ENCODE measurements around the gene DOK4.
"Not testable (repeated sequence)": the region's sequence is repeated elsewhere in the genome, so short reads cannot be mapped to it uniquely, and the experiment has no call there.

Gene DOK4

DNA sequence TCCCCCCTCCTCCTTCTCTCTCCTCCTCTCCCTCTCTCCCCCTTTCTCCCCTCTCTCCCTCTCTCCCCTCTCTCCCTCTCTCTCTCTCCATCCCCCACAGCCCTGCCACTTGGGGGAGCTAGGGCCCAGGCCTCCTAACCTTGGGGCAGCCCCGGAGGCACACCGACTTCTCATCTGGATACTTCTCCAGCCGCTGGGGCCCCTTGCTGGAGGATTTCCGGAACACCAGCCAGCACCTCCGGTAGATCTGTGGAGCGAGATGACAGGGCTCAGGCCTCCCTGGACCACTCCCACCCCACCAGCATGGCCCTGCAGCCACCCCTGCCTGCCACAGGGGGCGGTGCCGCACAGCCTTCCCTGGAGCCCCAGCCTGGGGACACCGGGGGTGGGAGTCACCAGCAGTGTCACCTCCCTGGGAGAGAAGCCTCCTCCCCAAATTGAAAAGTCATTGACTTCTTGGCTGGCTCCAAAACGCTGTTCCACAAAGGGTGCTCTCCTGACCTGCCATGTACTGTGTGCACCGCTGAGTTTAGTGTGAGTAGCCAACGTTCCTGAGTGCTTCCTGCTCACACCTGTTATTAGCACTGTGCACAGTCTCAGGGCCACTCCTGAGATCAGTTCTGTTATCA lies 10.5 kb downstream of the DOK4 start:
- no peak for DNase-seq

DNA sequence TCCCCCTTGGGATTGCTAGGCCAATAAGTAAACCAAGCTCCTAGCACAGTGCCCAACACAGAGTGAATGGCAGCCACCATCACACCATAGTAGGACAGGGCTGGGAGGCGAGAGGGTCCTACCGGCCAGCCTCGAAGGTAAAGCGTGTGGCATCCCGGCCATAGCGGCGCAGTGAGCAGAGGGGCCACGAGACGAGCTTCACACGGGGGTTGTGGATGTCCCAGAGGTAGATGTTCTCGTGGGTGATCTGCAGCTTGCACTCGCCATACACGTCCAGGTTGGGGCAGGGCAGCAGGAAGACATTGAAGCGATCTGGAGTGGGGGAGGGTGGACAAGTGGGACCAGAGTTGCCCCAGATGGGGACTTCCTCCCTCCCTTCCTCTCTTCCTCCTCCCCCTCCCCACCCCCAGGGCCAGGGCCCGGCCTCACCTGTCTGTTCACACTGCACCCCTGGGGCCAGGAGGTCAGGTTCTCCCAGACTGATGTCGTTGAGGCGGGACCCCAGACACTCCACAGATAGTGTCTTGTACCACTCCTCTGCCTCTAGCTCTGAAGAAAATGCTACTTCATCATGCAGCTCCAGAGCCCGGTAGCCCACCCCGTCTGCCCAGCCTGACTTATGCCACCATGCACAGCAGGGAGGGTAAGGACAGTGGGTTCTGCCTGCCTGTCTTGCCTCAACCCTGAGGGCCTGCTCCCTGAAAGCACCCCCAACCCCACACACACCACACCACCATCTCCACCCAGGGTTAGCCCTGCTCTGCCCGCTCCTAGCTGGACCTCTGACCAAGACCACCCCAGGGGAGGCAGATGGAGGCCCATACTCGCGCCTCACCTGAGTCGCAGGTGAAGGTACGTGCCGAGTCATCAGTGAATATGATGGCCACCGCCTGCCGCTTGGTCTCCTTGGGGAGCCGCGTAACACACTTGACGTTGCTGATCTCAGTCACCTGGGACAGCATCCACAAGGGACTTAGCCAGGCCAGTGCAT lies 11.3 kb downstream of the DOK4 start:
- no peak for DNase-seq

DNA sequence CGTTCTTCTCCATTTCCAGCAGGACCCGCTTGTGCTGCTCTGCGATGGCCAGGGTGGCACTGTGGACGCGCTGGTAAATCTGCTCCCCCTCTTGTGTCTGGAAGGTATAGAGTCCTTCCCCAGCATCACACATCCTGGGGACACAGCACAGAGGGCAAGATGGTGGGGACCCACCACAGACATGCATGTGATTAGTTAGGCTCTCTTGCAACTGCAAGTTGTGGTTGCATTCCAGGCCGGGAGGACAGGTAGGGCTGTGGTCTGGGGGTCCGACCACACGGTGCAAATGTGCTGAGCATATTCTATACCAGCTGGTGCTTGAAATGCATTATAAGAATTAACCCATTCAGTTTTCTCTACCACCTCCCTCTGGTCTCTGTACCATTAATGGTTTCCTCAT lies 12.4 kb downstream of the DOK4 start:
- no peak for DNase-seq

DNA sequence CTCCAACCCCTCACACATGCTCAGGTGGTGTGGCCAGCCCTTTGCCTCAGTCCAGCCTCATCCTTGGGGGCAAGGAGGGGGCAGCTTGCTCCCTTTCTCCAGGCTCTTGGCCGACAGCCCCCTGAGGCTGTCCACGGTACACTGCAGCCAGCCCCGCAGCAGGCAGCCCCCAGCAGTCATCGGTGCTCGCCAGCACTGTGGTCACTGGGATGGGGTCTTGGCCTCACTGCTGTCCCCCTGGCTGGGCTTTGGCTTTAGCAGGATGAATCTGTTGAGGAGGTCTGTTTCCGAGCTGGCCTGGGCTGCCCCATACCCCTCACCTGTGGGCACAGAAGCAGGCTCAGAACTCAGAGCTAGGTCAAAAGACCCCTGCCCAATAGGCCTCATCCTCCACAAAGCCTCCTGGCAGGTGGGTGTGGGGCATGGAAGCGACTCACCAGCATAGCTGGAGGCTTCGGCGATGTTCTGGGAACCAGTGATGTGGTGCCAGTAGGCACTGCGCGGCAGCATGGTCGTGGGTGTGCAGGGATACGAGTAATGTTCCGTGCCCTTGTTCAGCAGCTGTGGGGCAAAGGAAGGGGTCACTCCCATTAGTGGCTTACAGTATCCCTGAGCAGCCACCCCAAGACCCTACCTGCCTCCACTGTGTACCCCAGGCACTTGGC lies 13.0 kb downstream of the DOK4 start:
- no peak for DNase-seq

DNA sequence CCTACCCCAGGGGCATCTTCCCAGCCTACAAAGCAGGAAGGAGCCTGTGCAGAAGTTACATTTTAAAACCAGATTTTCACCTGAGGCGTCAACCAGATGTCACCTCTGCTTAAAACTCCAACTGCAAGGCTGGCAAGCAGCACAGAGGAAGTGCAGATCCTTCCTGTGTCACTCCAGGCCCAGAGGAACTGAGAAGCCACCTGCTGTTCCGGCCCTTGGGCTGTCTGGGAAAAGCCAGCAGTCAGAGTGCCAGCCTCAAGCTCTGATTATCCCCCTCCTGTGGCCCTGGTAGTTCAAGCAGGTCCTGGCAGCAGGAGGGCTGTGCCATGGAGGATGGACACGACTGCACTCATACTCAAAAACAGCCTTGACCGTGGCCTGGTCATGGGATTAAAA lies 13.6 kb downstream of the DOK4 start:
- DNase-seq: no peak

DNA sequence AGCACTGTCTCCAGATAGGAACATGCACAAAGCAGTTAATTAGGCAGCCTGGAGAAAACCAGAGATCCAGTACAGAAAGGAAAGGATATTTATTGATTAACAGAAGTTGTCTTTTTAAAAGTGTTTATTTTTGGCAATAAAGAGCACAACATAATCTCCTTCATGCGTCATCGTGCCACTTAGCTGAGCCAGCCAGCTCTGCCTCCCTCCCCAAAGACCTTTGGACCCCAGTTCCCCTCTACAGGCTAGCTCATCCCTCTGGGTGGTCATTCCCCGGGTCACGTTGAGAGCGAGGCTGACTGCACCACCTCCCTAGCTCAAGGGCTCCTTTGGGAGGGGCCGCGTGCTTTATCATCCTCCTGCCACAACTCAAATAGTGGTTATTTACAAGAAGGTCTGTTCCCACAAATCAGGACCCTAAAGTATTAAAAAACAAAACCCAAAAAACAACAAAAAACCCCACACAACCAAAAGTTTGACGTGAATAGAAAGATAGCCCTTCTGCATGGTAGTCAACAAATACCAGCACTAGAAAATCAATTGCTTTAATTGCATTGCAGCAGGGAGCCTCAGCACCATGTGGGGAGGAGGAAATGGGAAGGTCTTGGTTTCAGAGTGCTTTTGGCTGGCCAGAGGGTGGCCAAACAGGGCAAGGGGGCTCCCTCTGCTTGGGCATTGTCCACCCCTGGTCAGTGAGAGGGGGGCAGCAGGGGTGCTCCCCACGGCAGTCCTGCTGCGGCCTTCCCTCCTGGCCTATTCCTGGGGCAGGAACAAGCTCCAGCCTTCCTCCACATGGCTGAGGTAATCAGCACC lies 14.2 kb downstream of the DOK4 start:
- DNase-seq: no peak

DNA sequence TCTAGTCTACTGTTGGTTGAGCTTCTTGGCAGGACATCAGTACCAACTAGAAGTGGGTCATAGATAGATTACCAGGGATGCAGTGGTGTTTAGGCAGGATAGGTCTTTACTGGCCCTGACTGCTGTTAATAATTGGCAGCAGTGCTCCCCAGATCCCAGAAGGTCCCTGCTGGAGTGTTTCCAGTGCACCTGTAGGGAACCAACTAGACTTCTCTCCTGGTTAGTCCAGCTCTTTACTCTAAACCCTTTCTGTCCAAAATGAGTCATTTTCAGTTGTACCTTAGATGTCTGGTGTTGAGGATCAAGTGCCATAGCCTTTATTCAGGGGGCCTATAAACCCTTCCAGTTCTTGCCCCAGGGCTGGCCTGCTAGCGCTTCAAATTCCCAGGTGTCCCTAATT lies 15.1 kb downstream of the DOK4 start:
- DNase-seq: no peak

DNA sequence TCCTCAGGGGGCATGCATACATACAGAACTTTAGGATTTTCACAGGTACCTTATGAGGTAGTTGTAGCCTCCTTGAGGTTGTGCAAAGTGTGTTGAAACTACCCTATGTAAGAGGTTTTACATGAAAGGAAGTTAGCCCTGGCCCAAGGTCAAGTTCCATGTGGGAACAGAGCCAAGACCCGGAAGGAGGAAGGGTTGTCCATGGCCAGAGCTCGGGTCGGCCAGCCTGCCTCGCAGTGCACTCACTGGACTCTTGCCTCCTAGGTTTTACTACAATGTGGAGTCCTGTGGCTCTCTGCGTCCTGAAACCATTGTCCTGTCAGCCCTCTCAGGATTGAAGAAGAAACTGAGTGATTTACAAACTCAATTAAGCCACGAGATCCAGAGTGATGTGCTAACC lies 15.6 kb downstream of the DOK4 start:
- no peak for DNase-seq

DNA sequence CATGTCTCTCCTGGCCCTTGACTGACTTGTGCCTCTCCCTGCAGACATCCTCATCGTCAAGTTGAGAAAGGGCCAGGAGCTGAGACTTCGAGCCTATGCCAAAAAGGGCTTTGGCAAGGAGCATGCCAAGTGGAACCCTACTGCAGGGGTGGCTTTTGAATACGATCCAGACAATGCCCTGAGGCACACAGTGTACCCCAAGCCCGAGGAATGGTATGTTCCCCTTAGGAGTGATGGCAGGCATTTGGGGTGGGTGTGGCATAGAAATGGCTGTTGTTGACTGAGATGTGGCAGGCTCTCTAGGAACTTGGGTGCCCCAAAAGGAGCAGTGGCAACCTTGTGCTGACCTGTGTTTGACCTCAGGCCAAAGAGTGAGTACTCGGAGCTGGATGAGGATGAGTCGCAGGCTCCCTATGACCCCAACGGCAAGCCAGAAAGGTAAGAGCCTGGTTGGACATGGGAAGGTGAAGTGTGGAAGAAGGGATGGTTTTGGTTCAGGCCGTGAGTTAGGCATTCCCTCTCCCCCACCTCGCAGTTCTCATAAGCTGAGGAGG lies 16.3 kb downstream of the DOK4 start:
- no peak for DNase-seq

DNA sequence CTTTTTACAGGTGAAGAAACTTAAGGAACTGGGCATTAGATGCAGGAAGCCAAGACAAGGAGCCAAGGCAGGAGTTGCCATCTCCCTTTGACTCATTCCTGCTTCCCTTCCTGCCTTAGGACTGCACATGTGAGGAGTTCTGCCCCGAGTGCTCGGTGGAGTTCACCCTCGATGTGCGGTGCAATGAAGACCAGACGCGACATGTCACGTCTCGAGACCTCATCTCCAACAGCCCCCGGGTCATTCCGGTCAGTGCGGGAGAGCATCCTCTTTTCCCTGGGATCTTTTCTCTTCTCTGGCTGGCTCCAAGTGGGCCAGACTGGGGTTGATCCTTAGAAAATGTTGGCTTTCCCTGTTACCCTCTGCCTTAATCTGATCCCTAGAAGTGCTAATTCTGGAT lies 17.2 kb downstream of the DOK4 start:
- DNase-seq: no peak

DNA sequence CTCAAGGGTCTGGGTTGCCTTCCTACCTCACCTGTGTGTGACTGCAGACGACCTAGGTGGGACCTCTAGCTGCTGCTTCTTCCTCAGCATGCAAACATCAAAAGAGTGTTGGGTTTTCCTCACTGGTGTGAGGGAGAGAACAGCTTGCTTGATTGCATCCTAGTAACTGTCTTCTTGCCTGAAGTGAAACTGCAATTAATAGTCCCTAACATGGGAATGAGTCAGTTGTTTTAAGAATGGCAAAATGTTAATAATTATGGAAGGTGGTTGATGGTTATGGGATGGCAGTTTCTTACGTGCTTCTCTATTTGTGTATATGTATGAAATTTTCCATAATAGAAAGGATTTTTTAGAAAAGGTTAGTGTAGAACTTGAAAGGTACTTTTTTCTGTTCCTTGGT lies 17.9 kb downstream of the DOK4 start:
- peak; percentile 43 for DNase-seq

DNA sequence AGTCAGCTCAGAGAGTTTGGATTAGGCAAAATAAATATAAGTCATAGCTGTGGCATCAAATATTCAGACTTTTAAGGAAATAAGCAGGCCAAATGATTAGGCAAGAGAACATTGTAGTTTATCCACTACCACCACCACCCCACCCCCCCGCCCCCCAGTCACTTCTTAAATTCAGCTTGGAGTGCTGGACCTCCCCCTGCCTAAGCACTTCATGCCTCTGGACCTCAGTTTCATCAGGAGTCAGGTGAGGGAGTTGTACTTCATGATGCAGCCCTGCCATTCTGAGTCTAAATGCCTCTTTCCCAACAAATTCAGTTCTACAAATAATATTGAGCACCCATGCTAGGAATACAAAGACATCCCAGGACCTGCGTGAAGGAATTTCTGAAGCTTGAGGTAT lies 21.8 kb downstream of the DOK4 start:
- no peak for DNase-seq

DNA sequence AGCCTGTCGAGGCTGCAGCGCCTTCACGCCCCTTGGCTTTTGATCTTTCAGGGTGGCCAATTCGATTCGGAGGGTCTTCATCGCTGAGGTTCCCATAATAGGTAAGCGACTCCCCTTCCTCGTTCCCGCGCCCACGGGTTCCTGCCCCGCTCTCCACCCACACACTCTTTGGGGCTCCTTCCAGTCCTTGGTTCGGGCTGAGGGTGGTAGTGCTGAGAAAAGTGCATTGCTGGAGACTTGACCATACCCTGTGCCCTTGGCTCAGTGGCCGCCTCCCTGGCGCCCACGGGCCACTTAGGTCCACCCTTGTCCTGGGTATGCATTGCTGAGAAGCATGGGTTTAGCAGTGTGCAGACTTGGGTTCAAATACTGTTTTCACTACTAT lies 23.3 kb downstream of the DOK4 start:
- no peak for DNase-seq

DNA sequence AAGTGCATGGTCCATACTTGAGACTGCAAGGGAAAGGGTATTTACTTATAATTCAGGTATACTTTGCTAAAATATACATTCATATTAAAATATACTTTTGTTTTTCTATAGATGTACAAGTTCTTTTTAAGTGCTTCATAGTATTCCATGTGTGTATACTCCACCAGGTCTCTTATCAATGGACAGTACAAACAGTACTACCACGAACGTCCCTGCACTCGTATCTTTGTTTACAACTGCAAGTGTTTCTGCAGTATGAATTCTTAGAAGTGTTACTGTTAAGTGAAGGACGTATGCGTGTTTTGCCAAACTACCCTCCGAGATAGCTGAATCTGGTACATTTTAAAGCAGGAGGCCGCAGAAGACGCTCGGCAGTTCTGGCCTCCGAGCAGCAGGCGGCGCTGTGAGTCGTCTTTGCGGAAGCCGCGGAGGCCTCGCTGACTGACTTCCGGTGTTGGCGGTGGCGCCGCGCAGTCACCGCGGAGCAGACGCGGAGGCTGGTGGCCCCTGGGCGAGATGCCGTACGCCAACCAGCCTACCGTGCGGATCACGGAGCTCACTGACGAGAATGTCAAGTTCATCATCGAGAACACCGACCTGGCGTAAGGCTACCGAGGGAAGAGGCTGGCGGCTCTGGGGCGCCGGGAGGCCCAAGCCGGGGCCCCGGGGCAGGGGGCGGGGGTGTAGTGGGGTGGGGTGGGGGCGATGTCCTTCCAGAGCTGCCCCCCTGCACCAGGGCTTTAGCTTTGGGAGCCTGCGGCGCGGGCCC lies 23.9 kb downstream of the DOK4 start, which contains the start of gene POLR2C:
POLR2C (plus strand) TSS at position 471 of the 769 bp plus-strand sequence; CDS start at position 517, 46 bp downstream.
- DNase-seq: peak; percentile 52

DNA sequence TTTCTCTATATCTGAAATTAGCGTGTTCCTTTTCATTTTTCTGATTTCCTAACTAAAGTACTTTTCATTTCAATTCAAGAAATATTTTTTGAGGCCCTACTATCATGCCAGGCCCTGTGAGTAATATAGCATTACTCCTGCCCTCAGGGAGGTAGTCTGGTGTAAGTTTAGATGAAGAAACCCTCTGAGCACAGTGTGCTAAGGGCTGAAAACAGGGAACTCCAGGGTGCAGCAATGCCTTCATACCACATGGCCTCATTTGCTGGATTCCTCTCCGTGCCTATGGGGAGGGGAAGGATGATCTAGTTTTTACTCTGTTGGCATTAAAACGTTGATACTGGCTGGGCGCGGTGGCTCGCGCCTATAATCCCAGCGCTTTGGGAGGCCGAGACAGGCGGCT lies 34.3 kb downstream of the DOK4 start:
- no peak for DNase-seq

DNA sequence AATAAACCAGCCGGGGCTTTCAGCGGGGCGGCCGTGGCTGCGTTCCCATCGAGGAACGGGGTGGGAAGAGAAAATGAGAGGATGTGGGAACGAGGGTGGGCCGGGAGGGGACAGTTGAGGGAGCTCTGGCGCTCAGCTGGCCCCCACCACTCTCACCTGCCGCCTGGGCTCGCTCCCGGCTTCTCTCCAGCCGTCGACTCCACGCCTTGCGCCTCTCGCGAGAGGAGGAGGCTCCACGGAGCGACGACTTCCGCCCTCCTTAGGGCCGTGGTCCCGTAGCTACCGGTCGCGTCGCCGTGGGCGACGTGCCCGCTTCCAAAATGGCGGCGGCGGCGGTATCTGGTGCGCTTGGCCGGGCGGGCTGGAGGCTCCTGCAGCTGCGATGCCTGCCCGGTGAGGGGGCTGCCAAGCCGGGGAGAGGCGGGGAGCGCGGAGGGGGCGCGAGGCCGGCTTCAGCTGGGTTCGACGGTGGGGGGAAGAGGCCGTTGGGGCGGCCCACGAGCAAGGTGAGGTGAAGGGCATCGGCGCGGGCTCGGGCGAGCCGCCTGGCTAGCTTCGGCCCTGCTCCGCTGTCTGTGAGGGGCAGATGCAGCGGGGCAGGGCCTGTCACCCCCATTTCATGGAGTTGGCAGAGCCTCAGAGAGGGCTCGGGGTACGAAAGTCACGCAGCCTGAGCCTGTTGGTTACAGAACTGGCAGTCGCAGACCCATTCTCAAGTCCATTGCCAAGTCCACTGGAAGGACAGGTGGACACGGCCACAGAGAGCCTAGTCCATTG lies 38.9 kb downstream of the DOK4 start, which contains the start of the genes CIAPIN1 and COQ9:
CIAPIN1 (minus strand) TSS at position 200 of the 777 bp plus-strand sequence. CDS start 6,457 bp downstream, outside the sequence.
COQ9 (plus strand) TSS at position 294 of the 777 bp plus-strand sequence; CDS start at position 321, 27 bp downstream.
- DNase-seq: peak; percentile 77

DNA sequence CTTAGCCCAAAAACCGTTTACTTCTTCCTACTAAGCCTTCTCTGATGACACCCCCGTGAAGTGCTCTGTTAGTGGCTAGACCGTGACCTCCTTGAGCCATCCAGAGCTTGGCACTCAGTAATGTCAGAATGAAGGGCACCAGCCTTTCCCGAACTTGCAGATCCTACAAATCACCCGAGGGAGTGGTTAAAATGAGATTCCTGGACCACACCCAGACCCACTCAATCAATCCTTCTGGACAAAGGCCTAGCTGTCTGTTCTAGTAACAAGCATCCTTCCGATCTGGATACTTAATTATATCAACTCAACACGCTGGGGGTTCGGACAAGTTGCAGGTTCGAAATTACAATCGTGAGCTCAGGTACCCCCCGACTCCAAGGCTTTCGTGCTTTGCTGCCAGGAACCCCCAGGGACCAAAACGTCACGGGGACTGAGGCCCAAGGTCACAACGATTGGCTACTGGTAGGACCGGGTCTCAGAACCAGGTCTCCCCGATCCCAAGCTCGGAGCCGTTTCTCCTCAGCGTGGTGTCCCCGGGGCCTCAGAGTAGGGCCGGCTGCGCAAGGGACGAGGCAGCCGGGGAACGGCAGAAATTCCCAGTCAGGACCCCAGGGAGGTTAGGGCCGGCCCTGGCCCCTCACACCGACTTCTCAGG lies 39.6 kb downstream of the DOK4 start:
- no peak for DNase-seq

DNA sequence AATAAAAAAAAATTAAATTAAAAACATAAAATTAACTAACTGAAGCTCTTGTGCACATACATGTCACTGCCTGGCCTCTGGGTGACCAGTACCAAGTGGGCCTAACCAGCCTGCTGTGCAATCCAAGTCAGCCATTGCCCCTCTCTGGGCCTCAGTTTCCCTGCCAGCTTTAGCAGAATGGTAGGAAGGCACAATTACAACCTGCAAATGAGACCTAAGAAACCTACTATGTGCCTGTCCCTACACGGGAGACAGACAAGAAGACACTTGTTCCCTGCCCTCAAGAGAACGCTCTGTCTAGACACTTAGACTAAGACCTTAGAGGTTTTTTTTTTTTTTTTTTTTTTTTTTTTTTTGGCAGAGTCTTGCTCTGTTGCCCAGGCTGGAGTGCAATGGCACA lies 40.8 kb downstream of the DOK4 start:
- no peak for DNase-seq

DNA sequence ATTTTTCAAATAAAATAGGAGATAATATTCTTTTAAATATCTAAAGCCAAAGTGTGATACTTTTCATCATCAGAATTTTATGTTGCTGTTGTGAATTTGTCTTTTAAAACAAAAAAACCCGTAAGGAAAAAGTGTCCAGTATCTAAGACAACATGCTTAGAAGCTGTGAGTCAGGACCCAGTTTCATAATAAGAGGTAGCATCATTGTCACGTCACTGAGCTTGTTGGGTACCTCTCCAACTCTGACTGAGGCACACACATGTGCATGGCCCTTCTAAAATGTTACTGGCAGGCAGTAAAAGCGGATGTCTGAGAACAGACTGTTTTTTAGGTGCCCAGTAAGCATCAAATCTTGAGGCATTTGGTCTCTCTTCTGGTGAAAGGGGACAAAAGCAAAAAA lies 41.6 kb downstream of the DOK4 start:
- DNase-seq: no peak

DNA sequence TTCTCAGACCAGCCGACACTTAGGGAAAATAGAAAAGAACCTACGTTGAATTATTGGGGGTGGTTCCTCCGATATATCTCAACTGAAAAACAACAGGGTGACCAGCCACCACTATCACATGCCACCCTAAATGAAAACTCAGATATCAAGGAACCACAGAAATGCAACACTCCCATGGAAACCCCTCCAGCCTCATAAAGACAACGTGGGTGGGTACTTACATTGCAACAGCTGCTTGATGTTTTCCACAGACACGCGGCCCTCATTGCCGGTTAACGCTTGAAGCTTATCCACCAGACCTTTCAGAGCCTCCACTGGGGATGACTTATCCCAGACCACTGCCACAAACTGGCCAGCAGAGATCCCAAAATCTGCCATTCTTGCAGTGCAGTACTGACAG lies 45.7 kb downstream of the DOK4 start:
- not testable (repeated sequence) for DNase-seq

Data from kidney glomerular epithelial cell (primary cell).